CD4-positive, CD25-positive, alpha-beta regulatory T cell (primary cell): ENCODE data around the gene COL7A1. TPM values are rescaled to one million over a fixed set of nuclear protein-coding genes. Genes with fewer than 3 reads are reported as not detected.

Source experiments
- ATAC-seq, 2 donors: fragments of 150-1000 bp; cut with Tn5 transposase; one replicate each; pipeline ENCODE4 v1.10.0; 2021; ENCODE audit warnings: low read depth in 2 of 2, moderate number of reproducible peaks in 2 of 2, moderate library complexity in 1 of 2
- DNase-seq, 3 donors: peaks; one replicate each; pipeline versions ENCODE4 v3.0.0 to v3.0.0-alpha.2; 2012 to 2022; ENCODE audit warnings: mixed read lengths in 1 of 3
- H3K27ac ChIP-seq: one replicate; pipeline ENCODE4 v1.7.0; 2013; ENCODE audit warnings: mild to moderate bottlenecking, low read length; ENCODE audit not compliant: insufficient read depth, poor library complexity, severe bottlenecking
- H3K27me3 ChIP-seq: one replicate; pipeline ENCODE4 v1.7.0; 2013; ENCODE audit warnings: low read length; ENCODE audit not compliant: control insufficient read depth, insufficient read depth
- H3K36me3 ChIP-seq: one replicate; pipeline ENCODE4 v1.7.0; 2013; ENCODE audit warnings: mild to moderate bottlenecking, low read length, moderate library complexity; ENCODE audit not compliant: control insufficient read depth, insufficient read depth
- H3K4me1 ChIP-seq: 2 replicates; pipeline ENCODE4 v1.7.0; 2013; ENCODE audit warnings: mild to moderate bottlenecking, low read length; ENCODE audit not compliant: insufficient read depth, control insufficient read depth, poor library complexity, severe bottlenecking
- H3K4me3 ChIP-seq: one replicate; pipeline ENCODE4 v1.7.0; 2013; ENCODE audit warnings: low read depth, mild to moderate bottlenecking, low read length, moderate library complexity
- H3K9me3 ChIP-seq, 2 experiments: 1 replicate in 1 of 2; 2 replicates in 1 of 2; pipeline ENCODE4 v1.7.0; 2013; ENCODE audit warnings: low read length in 2 of 2, mild to moderate bottlenecking in 1 of 2, moderate library complexity in 1 of 2; ENCODE audit not compliant: control insufficient read depth in 2 of 2
- H3K27ac Mint-ChIP-seq, 3 donors: one replicate each; pipeline ENCODE4 v1.8.0; 2020 to 2022; ENCODE audit warnings: mild to moderate bottlenecking in 3 of 3, mixed read lengths in 3 of 3, moderate library complexity in 2 of 3
- H3K27me3 Mint-ChIP-seq: one replicate; pipeline ENCODE4 v1.8.0; 2022; ENCODE audit warnings: mild to moderate bottlenecking, mixed read lengths
- H3K36me3 Mint-ChIP-seq: one replicate; pipeline ENCODE4 v1.8.0; 2020; ENCODE audit warnings: mixed read lengths
- H3K4me1 Mint-ChIP-seq, 4 donors: one replicate each; pipeline ENCODE4 v1.8.0; 2020 to 2022; ENCODE audit warnings: mixed read lengths in 4 of 4, mild to moderate bottlenecking in 1 of 4
- H3K4me3 Mint-ChIP-seq, 4 donors: one replicate each; pipeline ENCODE4 v1.8.0; 2020 to 2022; ENCODE audit warnings: mild to moderate bottlenecking in 4 of 4, mixed read lengths in 4 of 4, moderate library complexity in 3 of 4
- H3K9me3 Mint-ChIP-seq, 7 donors: one replicate each; pipeline ENCODE4 v1.8.0; 2020 to 2022; ENCODE audit warnings: mixed read lengths in 7 of 7, mild to moderate bottlenecking in 3 of 7, moderate library complexity in 2 of 7
- polyA plus RNA-seq, 4 donors: library from polyadenylated mRNA; unstranded; fragments of 300-500 nt; fragmentation: Illumina TruSeq; gene quantifications; one replicate each; pipeline ENCODE4 v1.2.3, GENCODE V29; 2021
- total RNA-seq: library from RNA; stranded (reverse); gene quantifications from one replicate; pipeline ENCODE4 v1.2.3, GENCODE V29; 2022

COL7A1 gene
- total and polyA plus RNA-seq, 5 donors from 2014 or later: 1.1 TPM; not detected in 4

DNA sequence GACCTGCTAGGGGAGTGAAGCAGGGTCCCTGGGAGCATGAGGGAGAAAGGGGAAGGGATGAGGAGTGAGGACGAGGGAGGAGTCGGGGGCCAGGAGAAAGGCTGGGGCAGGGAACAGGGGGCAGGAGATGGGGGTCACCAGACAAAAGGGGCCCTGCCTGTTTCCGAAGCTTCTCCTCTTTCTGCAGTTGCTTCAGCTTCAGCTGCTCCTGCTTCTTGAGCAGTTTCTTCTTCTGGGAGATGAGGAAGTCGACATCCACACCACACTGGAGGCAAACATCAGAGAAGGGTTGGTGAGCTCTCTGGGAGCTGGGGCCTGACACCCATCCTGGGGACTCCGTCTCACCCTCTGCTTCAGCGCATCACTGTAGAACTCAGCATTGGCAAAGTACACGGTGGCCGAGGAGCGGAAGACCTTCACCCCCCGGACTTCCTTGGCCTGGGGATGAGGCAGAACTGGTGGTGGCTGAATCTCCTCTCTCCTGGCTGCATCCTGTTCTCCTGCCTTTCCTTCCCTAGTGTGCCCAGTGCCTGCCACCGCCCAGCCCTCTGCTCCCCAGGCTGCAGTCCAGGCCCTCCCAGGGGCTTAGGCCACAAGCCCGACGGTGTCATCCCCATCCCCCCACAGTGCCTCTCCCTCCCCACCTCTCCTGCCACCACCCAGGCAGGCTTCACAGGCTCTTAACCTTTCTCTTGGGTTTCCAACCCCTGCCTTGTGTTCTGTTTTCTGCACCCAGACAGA is 33.3 kb upstream of the COL7A1 start:
- DNase-seq: no peak
- Mint-ChIP-seq H3K4me3 (peak overlapping the region in 1 of 4 donors; percentile 35), H3K9me3 (no peaks in the 10 kb centered on the region), H3K4me1 (peaks cover 0 to 22% (median 14%) of the 10 kb centered on the region in 4 donors), H3K27ac (no peak overlapping the region), H3K36me3 (peaks cover 38% of the 10 kb centered on the region), H3K27me3 (no peaks in the 10 kb centered on the region)
- Histone ChIP-seq H3K4me3 (no peak overlapping the region), H3K27me3 (no peaks in the 10 kb centered on the region), H3K27ac (no peak overlapping the region), H3K36me3 (peaks cover 15% of the 10 kb centered on the region), H3K9me3 (no peaks in the 10 kb centered on the region), H3K4me1 (peaks cover under 1% of the 10 kb centered on the region)
- no peak for ATAC-seq

GRCh38 chr3:48625600-48625999 is 30.5 kb upstream of the COL7A1 start:
- Histone ChIP-seq H3K4me1 (no peaks in the 10 kb centered on the region), H3K9me3 (no peaks in the 10 kb centered on the region), H3K36me3 (peaks cover 14% of the 10 kb centered on the region), H3K4me3 (no peak overlapping the region), H3K27me3 (no peaks in the 10 kb centered on the region), H3K27ac (no peak overlapping the region)
- H3K27ac Mint-ChIP-seq: no peak overlapping the region
- peaks cover 0 to 14% (median 11%) of the 10 kb centered on the region in 4 donors for H3K4me1 Mint-ChIP-seq
- H3K27me3 Mint-ChIP-seq: no peaks in the 10 kb centered on the region
- H3K4me3 Mint-ChIP-seq: no peak overlapping the region
- DNase-seq: no peak
- H3K9me3 Mint-ChIP-seq: no peaks in the 10 kb centered on the region
- H3K36me3 Mint-ChIP-seq: peaks cover 33% of the 10 kb centered on the region
- no peak for ATAC-seq

GRCh38 chr3:48624767-48625166 is 29.6 kb upstream of the COL7A1 start:
- H3K4me1 ChIP-seq: no peaks in the 10 kb centered on the region
- no peaks in the 10 kb centered on the region for H3K27me3 Mint-ChIP-seq
- H3K36me3 Mint-ChIP-seq: peaks cover 30% of the 10 kb centered on the region
- DNase-seq (no peak), ATAC-seq (no peak)
- H3K27ac ChIP-seq: no peak overlapping the region
- H3K9me3 ChIP-seq: no peaks in the 10 kb centered on the region
- H3K36me3 ChIP-seq: peaks cover 10% of the 10 kb centered on the region
- H3K4me3 Mint-ChIP-seq: no peak overlapping the region
- no peaks in the 10 kb centered on the region for H3K27me3 ChIP-seq
- H3K9me3 Mint-ChIP-seq: no peaks in the 10 kb centered on the region
- H3K27ac Mint-ChIP-seq: peak overlapping the region; percentile 62 to 80 (median 75)
- peaks cover 0 to 14% (median 10%) of the 10 kb centered on the region in 4 donors for H3K4me1 Mint-ChIP-seq
- no peak overlapping the region for H3K4me3 ChIP-seq

DNA sequence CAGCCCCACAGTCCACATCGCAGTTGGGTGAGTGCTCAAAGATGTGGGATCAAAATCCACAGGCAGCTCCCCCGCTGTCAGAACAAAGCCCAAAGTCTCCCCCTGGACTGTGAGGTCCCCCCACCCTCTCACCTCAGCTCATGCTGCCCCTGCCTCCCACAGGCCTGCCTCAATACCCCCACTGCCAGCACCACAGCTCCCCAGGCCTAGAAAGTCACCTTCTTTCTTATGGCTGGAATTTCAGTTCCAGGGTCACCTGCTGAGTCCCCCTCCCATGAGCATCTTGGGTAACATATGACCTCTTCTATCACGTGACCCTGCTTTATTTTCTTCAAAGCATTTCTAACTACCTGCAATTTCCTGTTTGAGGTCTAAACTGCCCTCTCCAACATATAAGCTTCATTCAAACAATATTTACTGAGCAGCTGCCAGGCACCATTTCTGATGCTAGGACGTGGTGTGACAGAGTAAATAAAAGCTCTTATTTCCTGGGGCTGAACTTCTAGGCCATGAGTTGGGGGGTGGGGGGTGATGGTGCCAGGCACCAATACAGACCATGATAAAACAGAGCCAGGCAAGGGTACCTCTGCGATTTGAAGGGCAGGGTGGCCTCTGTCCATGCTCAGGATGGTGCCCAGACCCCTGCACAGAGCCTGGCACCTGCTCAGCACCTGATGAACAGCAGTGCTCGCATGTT is 28.9 kb upstream of the COL7A1 start:
- H3K27me3 Mint-ChIP-seq: no peaks in the 10 kb centered on the region
- peak overlapping the region; percentile 55 to 63 (median 62) for H3K27ac Mint-ChIP-seq
- H3K4me3 Mint-ChIP-seq: no peak overlapping the region
- Histone ChIP-seq H3K9me3 (no peaks in the 10 kb centered on the region), H3K36me3 (peaks cover 10% of the 10 kb centered on the region), H3K27me3 (no peaks in the 10 kb centered on the region), H3K27ac (no peak overlapping the region), H3K4me1 (no peaks in the 10 kb centered on the region), H3K4me3 (no peak overlapping the region)
- ATAC-seq (no peak), DNase-seq (peak in 1 of 3 donors; percentile 27)
- H3K36me3 Mint-ChIP-seq: peaks cover 25% of the 10 kb centered on the region
- H3K4me1 Mint-ChIP-seq: peaks cover 0 to 14% (median 10%) of the 10 kb centered on the region in 4 donors
- peaks cover 0 to 2% (median 0%) of the 10 kb centered on the region in 7 donors for H3K9me3 Mint-ChIP-seq

DNA sequence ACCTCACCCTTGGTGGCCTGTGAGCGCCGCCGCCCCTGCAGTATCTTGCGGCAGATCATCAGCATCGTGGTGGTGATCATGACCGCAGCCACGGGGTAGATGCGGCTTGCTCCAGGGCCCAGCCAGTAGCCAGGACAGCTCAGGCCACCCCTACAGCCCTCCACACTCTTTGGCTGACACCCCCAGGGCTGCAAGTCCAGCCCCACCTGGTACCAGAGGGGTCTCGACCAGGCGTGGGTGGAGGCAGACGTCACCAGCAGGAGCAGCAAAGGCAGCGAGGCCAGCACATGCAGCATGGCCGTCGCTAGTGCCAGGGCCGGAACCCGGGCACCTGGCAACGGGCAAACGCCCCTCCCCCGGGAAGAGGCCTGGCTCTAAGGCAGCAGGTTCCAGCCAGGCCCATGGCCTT is 26.3 kb upstream of the COL7A1 start, which contains the start of gene TMEM89:
TSS of gene TMEM89 (minus strand) at position 309 of the 409 bp plus-strand sequence. CDS start at position 296, 13 bp downstream.
- Histone ChIP-seq H3K36me3 (no peaks in the 10 kb centered on the region), H3K4me1 (no peaks in the 10 kb centered on the region), H3K4me3 (no peak within 1 kb of the TSS), H3K27ac (no peak within 1 kb of the TSS), H3K9me3 (peaks cover 12 to 14% of the 10 kb centered on the region in 2 experiments), H3K27me3 (no peaks in the 10 kb centered on the region)
- Mint-ChIP-seq H3K36me3 (peaks cover 5% of the 10 kb centered on the region), H3K4me3 (peak within 1 kb of the TSS in 1 of 4 donors; percentile 2), H3K4me1 (peaks cover 0 to 14% (median 10%) of the 10 kb centered on the region in 4 donors), H3K9me3 (peaks cover 0 to 11% (median 0%) of the 10 kb centered on the region in 7 donors), H3K27ac (peak within 1 kb of the TSS in 1 of 3 donors; percentile 52), H3K27me3 (no peaks in the 10 kb centered on the region)
- no peak for ATAC-seq
- no peak for DNase-seq

GRCh38 chr3:48619541-48620524 is 24.7 kb upstream of the COL7A1 start:
- DNase-seq: no peak
- H3K36me3 Mint-ChIP-seq: peaks cover 3% of the 10 kb centered on the region
- Histone ChIP-seq H3K27ac (no peak overlapping the region), H3K36me3 (no peaks in the 10 kb centered on the region), H3K4me1 (no peaks in the 10 kb centered on the region), H3K9me3 (peaks cover 12 to 14% of the 10 kb centered on the region in 2 experiments), H3K27me3 (no peaks in the 10 kb centered on the region), H3K4me3 (no peak overlapping the region)
- H3K4me3 Mint-ChIP-seq: no peak overlapping the region
- H3K27ac Mint-ChIP-seq: no peak overlapping the region
- H3K4me1 Mint-ChIP-seq: peaks cover 0 to 11% (median 8%) of the 10 kb centered on the region in 4 donors
- ATAC-seq: no peak
- H3K27me3 Mint-ChIP-seq: no peaks in the 10 kb centered on the region
- peaks cover 0 to 11% (median 0%) of the 10 kb centered on the region in 7 donors for H3K9me3 Mint-ChIP-seq

- Histone ChIP-seq H3K9me3 (peaks cover 12 to 14% of the 10 kb centered on the region in 2 experiments), H3K27ac (no peak overlapping the region), H3K4me3 (no peak overlapping the region), H3K4me1 (no peaks in the 10 kb centered on the region), H3K36me3 (no peaks in the 10 kb centered on the region), H3K27me3 (no peaks in the 10 kb centered on the region)
- H3K27ac Mint-ChIP-seq: no peak overlapping the region
- H3K9me3 Mint-ChIP-seq: peaks cover 0 to 11% (median 0%) of the 10 kb centered on the region in 7 donors
- H3K36me3 Mint-ChIP-seq: no peaks in the 10 kb centered on the region
- H3K4me1 Mint-ChIP-seq: no peaks in the 10 kb centered on the region
- DNase-seq: no peak
- no peak overlapping the region for H3K4me3 Mint-ChIP-seq
- ATAC-seq: no peak
- H3K27me3 Mint-ChIP-seq: no peaks in the 10 kb centered on the region
These were observed 22.4 kb upstream of the COL7A1 start for GRCh38 chr3:48617559-48617958.
